Fibroblast of the aortic adventitia (primary cell): Measurements from ENCODE around the gene GSG1L. TPM values are rescaled to one million over a fixed set of nuclear protein-coding genes. Genes with fewer than 3 reads are reported as not detected.

ENCODE experiments used
- DNase-seq: peaks from one replicate; pipeline ENCODE4 v3.0.0-alpha.2; 2010; ENCODE audit warnings: low read depth
- H3K4me3 ChIP-seq: 2 replicates; pipeline ENCODE4 v1.5.1; 2011; ENCODE audit warnings: low read depth, mild to moderate bottlenecking, control low read depth, low read length, moderate library complexity
- total RNA-seq: library from RNA; depleted of rRNA; stranded (reverse); fragments of >200 nt; gene quantifications from 2 replicates; pipeline ENCODE4 v1.2.3, GENCODE V29; 2012; ENCODE audit warnings: low replicate concordance
- TF ChIP-seq, protein P1 (sequence below): IDR thresholded peaks from 2 replicates; pipeline ENCODE4 v1.5.1; 2011; ENCODE audit warnings: mild to moderate bottlenecking, low read length, control low read depth, inconsistent platforms; ENCODE audit not compliant: insufficient read depth

GSG1L gene
- total RNA-seq, 1 donor: not detected

DNA sequence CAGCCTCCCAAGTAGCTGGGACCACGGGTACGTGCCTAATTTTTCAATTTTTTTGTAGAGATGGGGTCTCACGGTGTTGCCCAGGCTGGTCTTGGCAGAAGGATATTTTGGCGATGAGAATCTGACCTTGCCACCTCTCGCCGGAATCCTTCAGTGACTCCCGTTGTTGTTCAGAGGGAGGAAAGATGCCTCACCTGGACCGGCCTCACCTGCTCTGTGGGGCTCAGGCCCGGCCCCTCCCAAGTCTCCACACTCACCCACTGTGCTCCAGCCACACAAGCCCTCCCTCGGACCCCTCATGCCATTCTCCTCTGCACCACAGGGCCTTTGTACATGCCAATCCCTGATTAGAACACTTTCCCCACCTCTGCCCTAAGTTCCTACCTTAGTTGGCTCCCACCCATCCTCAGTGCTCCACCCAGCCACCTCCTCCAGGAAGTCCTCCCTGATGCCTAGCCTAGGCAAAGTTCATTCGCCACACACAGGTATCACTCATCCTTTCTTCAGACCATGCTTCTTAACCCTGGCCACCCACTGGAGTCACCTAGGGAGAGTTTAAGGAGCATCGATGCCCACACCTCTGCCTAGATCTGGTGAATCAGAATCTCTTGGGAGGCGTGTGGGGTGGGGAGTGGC lies 136.1 kb downstream of the GSG1L start:
- no peak for DNase-seq
- TF ChIP-seq, protein P1, sequence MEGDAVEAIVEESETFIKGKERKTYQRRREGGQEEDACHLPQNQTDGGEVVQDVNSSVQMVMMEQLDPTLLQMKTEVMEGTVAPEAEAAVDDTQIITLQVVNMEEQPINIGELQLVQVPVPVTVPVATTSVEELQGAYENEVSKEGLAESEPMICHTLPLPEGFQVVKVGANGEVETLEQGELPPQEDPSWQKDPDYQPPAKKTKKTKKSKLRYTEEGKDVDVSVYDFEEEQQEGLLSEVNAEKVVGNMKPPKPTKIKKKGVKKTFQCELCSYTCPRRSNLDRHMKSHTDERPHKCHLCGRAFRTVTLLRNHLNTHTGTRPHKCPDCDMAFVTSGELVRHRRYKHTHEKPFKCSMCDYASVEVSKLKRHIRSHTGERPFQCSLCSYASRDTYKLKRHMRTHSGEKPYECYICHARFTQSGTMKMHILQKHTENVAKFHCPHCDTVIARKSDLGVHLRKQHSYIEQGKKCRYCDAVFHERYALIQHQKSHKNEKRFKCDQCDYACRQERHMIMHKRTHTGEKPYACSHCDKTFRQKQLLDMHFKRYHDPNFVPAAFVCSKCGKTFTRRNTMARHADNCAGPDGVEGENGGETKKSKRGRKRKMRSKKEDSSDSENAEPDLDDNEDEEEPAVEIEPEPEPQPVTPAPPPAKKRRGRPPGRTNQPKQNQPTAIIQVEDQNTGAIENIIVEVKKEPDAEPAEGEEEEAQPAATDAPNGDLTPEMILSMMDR: no peak
- no peak overlapping the region for H3K4me3 ChIP-seq

DNA sequence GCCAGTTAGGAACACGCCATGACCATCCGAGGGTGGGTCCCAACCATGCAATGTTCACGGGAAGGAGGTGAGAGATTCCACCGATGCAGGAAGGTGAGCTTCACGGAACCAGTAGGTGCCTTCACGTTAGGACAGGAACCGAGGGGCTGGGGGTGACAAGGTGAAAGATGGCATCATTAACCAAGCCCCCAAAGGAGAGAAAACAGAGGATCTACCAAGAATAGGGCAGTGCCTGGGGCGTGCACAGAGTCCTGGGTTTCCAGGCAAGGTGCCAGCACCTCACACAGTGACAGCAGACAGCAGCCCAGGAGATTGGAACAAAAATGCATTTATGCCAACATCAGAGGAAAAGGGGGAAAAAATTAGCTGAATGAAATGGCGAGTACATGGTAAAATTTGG lies 137.9 kb downstream of the GSG1L start:
- H3K4me3 ChIP-seq: no peak overlapping the region
- TF ChIP-seq, protein P1: no peak
- no peak for DNase-seq

DNA sequence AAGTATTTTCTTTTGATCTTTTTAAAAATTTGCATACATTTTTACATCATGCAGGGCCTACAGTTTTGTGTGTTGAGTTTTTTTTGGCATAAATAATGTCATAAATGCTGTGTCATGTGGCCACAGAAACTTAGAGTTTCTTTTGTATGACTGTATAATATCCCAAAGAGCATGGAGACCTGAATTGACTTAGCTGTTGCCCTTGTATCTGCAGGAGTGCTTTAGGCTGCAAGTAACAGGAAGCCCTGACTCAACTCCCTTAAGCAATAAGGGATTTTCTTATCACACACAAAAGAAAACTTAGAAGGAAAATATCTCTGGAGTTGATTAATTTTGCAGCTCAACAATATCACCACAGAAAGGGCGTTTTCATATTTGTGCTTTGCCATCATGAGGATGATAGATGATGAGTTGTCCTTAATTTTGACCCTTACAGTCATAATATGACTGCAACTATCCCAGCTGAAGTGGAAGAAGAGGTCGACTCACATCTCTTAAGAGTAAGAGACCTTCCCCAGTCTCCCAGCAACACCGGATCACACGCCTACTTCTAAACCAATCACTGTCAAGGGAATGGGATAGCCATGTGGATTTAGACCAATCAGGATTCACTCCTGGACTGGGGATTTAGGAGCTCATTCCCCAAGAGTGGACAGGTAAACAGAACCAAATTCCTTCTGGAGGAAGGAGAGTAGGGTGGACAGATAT lies 138.9 kb downstream of the GSG1L start:
- DNase-seq: peak; percentile 41

DNA sequence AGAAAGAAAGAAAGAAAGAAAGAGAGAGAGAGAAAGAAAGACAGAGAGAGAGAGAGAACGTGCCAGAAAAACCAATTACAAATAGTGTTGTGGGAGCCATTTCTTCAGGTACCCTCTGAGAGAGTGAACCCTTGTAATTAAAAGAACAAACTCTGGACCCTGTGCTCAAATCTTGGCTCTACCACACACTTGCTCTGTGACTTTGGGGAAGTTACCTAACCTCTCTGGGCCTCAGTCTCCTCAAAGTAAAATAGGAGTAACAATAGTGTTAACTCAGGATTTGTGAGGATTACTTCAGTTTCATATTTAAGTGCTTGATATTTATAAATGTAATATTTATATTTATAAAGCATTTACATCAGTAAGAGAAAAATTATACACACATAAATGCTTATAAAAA lies 139.8 kb downstream of the GSG1L start:
- TF ChIP-seq, protein P1: no peak
- DNase-seq: no peak
- H3K4me3 ChIP-seq: no peak overlapping the region

More for the DNA sequence above, 138.9 kb downstream of the GSG1L start:
- H3K4me3 ChIP-seq: no peak overlapping the region
- TF ChIP-seq, protein P1: no peak

DNA sequence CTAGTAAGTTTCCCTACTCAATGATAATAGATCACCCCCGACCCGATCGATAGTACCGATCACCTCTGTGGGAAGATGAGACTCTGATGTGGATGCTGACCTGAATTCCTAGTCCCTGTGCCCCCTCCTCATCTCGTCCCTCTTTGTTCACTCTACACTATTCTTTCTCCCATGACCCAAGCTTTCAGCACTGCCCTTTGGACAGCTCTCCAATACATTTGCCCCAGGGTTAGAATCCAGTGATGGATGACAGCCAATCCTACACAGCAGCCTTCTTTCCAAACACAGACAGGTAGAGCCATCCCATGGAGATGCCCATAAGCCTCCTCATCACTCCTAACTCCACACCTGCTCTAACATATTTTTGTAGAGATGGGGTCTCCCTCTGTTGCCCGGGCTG lies 141.1 kb downstream of the GSG1L start:
- no peak overlapping the region for H3K4me3 ChIP-seq
- no peak for DNase-seq
- TF ChIP-seq, protein P1: no peak

DNA sequence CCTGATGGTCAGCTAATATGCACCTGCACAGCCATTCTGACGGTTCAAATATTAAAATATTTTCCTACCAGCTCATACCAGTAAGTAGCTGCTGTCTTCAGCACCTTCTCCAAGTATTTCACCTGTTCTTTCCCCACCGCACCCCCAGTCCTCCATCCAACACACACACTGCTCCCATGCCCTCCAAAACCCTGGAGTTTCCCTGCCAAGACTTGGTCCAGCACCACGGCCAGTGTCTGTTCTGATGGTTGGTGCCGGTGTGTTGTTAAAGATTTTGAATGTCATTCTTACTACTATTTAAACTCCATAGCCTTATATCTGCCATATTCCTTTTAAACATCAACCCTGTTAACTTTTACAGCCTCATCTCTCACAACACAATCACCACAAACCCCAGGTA lies 142.4 kb downstream of the GSG1L start:
- TF ChIP-seq, protein P1: no peak
- no peak overlapping the region for H3K4me3 ChIP-seq
- no peak for DNase-seq
